LNCAP (cell line): ENCODE data around the gene GAB2.

ENCODE experiments used
- CTCF ChIP-seq: fragments of 450-650 bp; IDR thresholded peaks from 2 replicates; pipeline ENCODE4 v1.5.1; 2017; ENCODE audit warnings: mild to moderate bottlenecking

GAB2 gene

GRCh38 chr11:78171951-78172350 lies 245.7 kb downstream of the GAB2 start:
- no peak for TF ChIP-seq CTCF

GRCh38 chr11:78170874-78171549 lies 246.6 kb downstream of the GAB2 start:
- no peak for TF ChIP-seq CTCF

- no peak for TF ChIP-seq CTCF
Measured at GRCh38 chr11:78170413-78170812, 247.2 kb downstream of the GAB2 start.

- no peak for TF ChIP-seq CTCF
Measured at GRCh38 chr11:78168539-78169477, 248.8 kb downstream of the GAB2 start.

GRCh38 chr11:78166855-78167469 lies 250.7 kb downstream of the GAB2 start:
- TF ChIP-seq CTCF: no peak
